Fibroblast of lung (primary cell): ENCODE results near the gene CLIP2.

Experiments used
- EZH2 ChIP-seq: IDR thresholded peaks from 2 replicates; pipeline ENCODE4 v1.5.1; 2012; ENCODE audit warnings: low read length, control low read depth, mild to moderate bottlenecking; ENCODE audit errors: missing control alignments
- TF ChIP-seq, protein P1 (sequence below), 2 donors: IDR thresholded peaks in 1 of 2; conservative IDR thresholded peaks in 1 of 2; 1 replicate in 1 of 2; 2 replicates in 1 of 2; pipeline ENCODE4 v1.5.1; 2011 to 2012; ENCODE audit warnings: low read length in 2 of 2, control low read depth in 1 of 2, inconsistent platforms in 1 of 2, low read depth in 1 of 2, mild to moderate bottlenecking in 1 of 2

DNA sequence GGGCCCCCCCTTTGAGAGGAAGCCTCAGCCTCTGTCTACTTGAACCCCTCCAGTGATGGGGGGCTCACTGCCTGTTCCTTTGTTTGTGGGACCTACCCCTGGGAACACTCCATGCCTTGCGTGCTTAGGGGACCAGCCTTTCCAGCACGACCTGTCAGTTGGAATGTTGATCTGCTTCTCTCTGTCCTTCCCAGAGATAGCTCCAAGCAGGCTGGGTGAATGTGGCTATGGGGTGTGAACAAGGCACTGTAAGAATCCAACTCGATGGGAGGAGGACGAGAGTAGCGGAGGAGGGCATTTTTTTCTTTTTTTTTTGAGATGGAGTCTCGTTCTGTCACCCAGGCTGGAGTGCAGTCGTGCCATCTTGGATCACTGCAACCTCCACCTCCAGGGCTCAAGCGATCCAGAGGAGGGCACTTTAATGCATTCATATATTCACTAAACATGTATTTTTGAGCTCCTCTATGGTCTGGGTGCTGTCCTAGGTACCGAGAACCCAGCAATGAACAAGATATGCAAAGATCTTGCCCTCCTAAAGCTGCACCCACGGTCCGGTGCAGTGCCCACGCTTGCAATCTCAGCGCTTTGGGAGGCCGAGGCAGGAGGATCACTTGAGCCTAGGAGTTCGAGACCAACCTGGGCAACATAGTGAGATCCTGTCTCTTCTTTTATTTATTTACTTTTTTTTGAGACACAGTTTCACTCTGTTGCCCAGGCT lies 8.5 kb downstream of the CLIP2 start:
- TF ChIP-seq, protein P1, sequence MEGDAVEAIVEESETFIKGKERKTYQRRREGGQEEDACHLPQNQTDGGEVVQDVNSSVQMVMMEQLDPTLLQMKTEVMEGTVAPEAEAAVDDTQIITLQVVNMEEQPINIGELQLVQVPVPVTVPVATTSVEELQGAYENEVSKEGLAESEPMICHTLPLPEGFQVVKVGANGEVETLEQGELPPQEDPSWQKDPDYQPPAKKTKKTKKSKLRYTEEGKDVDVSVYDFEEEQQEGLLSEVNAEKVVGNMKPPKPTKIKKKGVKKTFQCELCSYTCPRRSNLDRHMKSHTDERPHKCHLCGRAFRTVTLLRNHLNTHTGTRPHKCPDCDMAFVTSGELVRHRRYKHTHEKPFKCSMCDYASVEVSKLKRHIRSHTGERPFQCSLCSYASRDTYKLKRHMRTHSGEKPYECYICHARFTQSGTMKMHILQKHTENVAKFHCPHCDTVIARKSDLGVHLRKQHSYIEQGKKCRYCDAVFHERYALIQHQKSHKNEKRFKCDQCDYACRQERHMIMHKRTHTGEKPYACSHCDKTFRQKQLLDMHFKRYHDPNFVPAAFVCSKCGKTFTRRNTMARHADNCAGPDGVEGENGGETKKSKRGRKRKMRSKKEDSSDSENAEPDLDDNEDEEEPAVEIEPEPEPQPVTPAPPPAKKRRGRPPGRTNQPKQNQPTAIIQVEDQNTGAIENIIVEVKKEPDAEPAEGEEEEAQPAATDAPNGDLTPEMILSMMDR (conservative IDR thresholded peaks at IDR 0.05 in 1 of 2, IDR thresholded peaks at IDR 0.05 in 1 of 2; ENCODE audit: low read depth in 1 of 2, low read length in 2 of 2), result no peak
- no peak for TF ChIP-seq EZH2
